ENCODE results near the gene ASB6. TPM values are rescaled to one million over a fixed set of nuclear protein-coding genes. Genes with fewer than 3 reads are reported as not detected.

Gene ASB6
- total RNA-seq, 4 donors from 2014 or later: 21.7 to 29.2 (median 24.0) TPM

DNA sequence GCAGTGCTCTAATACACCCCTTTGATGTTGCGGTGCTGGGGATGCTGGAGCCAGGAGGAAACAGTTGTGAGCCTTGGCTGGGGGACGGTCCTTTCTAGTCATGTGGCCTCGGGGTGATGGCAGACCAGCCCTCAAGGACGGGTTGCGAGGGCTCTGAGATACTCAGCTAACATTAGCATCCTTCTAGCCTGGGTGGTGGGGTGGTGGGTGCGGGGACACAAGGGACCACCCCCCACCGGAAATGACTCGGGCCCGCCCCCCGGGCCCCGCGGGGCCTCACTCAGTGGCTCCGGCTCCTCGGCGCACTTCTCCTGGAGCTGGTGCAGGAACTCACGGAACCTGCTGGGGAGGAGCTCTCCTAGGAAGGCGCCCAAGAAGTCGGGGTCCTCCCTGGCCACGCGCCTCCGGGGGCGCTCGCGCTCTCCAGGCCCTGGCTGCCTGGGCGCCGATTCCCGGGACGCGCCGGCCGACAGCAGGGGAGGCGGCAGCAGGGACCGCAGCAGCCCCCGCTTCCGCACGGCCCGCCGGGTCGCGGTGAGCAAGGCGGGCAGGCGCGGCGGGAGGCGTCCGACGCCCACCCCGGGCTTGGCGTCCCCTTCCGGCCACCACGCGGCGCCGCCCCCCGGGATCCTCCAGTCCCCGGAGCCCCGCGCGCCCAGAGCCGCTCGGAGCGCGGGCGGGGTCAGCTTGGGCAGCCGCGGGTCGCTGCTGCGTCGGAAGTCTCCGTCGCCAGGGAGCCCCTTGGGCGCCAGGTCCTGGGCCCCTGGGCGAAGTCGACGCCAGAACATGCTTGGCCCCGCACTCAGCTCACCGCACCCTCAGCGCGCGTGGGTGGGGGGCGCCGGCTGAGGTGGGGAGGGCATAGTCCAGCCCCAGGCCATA lies 21.9 kb downstream of the ASB6 start:
- H3K9me3 ChIP-seq: no peaks in the 10 kb centered on the region
- H3K4me3 ChIP-seq (replicated peaks in 1 of 3): peak overlapping the region in 2 of 3 donors; percentile 7 to 36
- no peaks in the 10 kb centered on the region for H3K36me3 ChIP-seq
- no peaks in the 10 kb centered on the region for H3K27me3 ChIP-seq
- H3K4me1 ChIP-seq: peaks cover 4 to 14% of the 10 kb centered on the region in 2 donors
- intact Hi-C loops (cut with DNase I): no loop called here
- DNase-seq: peak in 1 of 2 donors; percentile 34
- WGBS, 2 donors: 3 to 4% methylated on average over 17 to 21 of the region's 82 CpGs
- H3K27ac ChIP-seq: no peak overlapping the region
- TF ChIP-seq, protein P1, sequence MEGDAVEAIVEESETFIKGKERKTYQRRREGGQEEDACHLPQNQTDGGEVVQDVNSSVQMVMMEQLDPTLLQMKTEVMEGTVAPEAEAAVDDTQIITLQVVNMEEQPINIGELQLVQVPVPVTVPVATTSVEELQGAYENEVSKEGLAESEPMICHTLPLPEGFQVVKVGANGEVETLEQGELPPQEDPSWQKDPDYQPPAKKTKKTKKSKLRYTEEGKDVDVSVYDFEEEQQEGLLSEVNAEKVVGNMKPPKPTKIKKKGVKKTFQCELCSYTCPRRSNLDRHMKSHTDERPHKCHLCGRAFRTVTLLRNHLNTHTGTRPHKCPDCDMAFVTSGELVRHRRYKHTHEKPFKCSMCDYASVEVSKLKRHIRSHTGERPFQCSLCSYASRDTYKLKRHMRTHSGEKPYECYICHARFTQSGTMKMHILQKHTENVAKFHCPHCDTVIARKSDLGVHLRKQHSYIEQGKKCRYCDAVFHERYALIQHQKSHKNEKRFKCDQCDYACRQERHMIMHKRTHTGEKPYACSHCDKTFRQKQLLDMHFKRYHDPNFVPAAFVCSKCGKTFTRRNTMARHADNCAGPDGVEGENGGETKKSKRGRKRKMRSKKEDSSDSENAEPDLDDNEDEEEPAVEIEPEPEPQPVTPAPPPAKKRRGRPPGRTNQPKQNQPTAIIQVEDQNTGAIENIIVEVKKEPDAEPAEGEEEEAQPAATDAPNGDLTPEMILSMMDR (IDR thresholded peaks at IDR 0.05): peak in 1 of 6 experiments; percentile 9
- TF ChIP-seq POLR2A (IDR thresholded peaks at IDR 0.05): no peak

DNA sequence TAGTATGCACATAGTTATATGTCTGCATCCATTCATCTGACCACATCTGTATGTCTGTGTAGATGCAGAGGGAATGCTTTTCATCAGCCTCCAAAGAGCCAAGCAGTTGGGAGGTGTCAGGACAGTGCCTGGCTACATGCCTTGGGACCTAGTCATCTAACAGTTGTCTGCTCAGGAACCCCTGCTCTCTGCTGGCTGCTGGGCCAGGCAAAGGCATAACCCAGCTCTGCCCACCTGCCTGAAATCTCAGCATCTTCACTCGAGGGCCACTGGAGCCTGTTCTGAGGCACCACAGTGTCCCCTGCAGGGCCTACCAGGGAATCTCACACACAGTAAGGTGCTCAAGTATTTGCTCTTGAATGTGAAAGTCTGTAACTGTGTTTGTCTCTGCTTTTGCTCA lies 24.8 kb downstream of the ASB6 start:
- DNase-seq: no peak
- Histone ChIP-seq H3K4me3 (replicated peaks in 1 of 3) (no peak overlapping the region), H3K27me3 (no peaks in the 10 kb centered on the region), H3K9me3 (no peaks in the 10 kb centered on the region), H3K27ac (no peak overlapping the region), H3K36me3 (no peaks in the 10 kb centered on the region), H3K4me1 (peaks cover 4 to 25% of the 10 kb centered on the region in 2 donors)
- intact Hi-C loops (cut with DNase I): no loop called here
- TF ChIP-seq, protein P1 (IDR thresholded peaks at IDR 0.05): peak in 2 of 6 experiments; percentile 12 to 14
- TF ChIP-seq POLR2A (IDR thresholded peaks at IDR 0.05): no peak
- WGBS, 2 donors: 0% methylated on average over 1 of the region's 1 CpG

DNA sequence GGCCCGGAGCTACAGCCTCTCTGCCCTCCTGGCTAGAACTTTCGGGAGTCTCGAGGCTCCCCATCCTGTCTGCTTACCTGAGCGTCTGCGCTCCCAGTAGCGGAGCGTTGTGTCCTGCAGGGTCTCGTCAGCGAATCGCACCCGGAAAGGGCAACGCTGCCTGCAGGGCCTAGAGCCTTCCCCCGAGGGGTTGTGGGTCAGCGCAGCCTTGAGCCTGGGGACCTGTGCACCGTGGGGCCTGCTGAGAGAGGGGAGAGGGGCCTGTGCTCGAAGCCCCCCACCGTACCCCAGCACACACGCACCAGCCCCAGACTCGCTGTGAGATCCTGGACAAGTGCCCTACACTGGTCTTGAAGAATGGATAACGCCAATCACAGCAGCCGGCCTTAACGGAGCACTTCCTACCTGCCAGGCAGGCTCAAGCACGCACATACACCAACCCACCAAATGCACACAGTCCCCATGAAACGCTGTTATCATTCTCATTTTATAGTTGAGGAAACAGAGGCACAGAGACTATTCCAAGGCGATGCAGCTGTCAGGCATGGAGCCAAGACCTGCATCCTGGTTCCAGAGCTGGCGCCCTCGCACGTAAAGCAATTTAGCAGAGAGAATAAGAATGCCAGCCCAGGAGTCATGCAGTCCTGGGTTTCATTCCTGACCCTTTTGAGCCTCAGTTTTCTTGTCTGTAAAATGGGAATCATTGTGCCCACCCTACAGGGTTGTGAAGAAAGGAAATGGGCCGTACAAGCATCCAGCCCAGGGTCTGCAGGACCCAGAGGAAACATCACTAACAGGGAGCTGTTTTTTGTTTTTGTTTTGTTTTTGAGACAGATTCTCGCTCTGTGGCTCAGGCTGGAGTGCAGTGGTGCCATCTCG lies 26.3 kb downstream of the ASB6 start:
- no peaks in the 10 kb centered on the region for H3K36me3 ChIP-seq
- no peak overlapping the region for H3K4me3 ChIP-seq (replicated peaks in 1 of 3)
- H3K4me1 ChIP-seq: peaks cover 10 to 30% of the 10 kb centered on the region in 2 donors
- no peak overlapping the region for H3K27ac ChIP-seq
- DNase-seq: no peak
- TF ChIP-seq, protein P1 (IDR thresholded peaks at IDR 0.05): no peak
- TF ChIP-seq POLR2A (IDR thresholded peaks at IDR 0.05): no peak
- WGBS, 2 donors: 81 to 85% methylated on average over 28 to 31 of the region's 31 CpGs
- intact Hi-C loops (cut with DNase I): no loop called here
- no peaks in the 10 kb centered on the region for H3K27me3 ChIP-seq
- H3K9me3 ChIP-seq: no peaks in the 10 kb centered on the region

DNA sequence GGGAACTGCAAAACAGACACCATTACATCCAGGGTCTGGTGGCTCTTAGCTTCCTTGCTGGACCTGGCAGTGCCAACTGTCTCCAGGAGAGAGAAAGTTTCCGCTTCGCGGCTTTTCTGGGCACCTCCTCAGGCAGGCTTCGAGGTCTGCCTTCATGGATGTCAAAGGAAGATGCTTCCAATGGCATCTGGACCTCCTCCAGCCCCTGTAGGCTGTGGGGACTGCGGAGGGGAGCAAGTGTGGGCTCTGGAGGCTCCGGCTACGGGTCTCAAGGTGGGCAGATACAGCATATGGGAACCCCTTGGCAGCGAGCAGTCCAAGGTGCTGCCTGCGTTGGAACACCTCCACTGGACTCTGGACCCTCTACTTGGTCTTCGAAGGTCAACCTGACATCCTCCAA lies 27.0 kb downstream of the ASB6 start:
- no peaks in the 10 kb centered on the region for H3K36me3 ChIP-seq
- no peak for DNase-seq
- no peaks in the 10 kb centered on the region for H3K9me3 ChIP-seq
- H3K27ac ChIP-seq: no peak overlapping the region
- TF ChIP-seq POLR2A (IDR thresholded peaks at IDR 0.05): no peak
- TF ChIP-seq, protein P1 (IDR thresholded peaks at IDR 0.05): no peak
- no peaks in the 10 kb centered on the region for H3K27me3 ChIP-seq
- intact Hi-C loops (cut with DNase I): loop anchor here (5.0 kb wide), 3 partner anchors 293 to 478 kb away; no protein-coding TSS in a partner anchor
- WGBS, 2 donors: 85 to 86% methylated on average over 10 of the region's 10 CpGs
- H3K4me1 ChIP-seq: peaks cover 10 to 28% of the 10 kb centered on the region in 2 donors
- H3K4me3 ChIP-seq (replicated peaks in 1 of 3): no peak overlapping the region

Measured in thyroid gland (tissue), 4 donors.